Retina (tissue), 1 donor: ENCODE data around the gene PTPRN2.

Experiments used
- DNase-seq: peaks from one replicate; pipeline ENCODE4 v3.0.0-alpha.2; 2016

PTPRN2 gene

DNA sequence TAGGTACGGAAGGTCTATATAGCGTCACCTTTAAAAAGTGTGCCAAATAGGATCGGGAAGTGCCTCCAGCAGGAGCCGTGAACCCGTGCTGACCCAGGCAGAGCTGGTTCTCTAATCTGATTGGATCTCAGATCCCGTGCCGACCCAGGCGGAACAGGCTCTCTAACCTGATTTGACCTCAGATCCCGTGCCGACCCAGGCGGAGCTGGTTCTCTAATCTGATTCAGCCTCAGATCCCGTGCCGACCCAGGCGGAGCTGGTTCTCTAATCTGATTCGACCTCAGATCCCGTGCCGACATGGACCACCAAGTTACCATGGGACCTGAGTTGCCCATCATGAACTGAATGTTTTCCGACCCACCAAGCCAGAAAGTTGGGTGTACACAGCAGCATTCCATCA is 463.9 kb downstream of the PTPRN2 start:
- no peak for DNase-seq

DNA sequence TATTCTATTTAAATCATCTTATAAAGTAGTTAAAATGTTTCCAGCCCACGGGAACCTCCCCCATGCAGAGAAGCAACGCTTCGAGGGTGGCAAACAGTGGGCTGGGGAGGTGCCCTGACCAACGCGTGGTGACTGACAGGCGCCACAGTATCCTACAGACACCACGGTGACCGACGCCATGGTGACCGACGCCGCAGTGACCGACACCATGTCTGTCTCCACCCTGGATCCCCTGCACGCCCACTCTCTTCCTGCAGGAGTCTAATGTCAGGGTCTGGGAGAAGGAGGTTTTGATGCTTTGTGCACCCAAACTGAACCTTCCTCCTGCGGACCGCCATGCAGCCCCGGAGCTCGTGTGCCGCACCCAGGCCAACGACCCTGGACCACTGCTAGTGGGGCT is 464.4 kb downstream of the PTPRN2 start:
- no peak for DNase-seq

GRCh38 chr7:158121441-158122045 is 466.1 kb downstream of the PTPRN2 start:
- DNase-seq = no peak

DNA sequence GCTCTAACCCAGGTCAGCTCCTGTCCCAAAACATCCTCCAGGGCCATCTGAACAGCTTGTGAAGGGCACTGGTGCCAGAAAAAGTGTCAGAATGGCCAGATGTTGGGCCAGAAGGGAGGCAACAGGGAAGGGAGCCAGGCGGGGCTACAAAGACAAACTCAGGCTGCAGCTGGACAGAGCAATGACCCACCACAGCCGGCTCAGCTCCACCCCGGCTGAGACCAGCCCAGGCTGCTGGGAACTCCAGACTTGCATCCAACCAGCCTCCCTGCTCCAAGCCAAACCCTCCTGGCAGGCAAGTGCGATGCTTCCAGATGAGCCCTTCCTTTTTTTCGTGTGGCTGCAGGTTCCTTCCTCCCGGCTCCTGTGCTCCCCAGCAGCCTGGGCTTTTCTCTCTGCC is 466.9 kb downstream of the PTPRN2 start:
- no peak for DNase-seq

- DNase-seq = no peak
Measured at GRCh38 chr7:158120316-158120715, 467.3 kb downstream of the PTPRN2 start.

GRCh38 chr7:158117341-158118222 is 470.0 kb downstream of the PTPRN2 start:
- no peak for DNase-seq

GRCh38 chr7:158116235-158116634 is 471.4 kb downstream of the PTPRN2 start:
- no peak for DNase-seq

- no peak for DNase-seq
Measured at GRCh38 chr7:158114056-158114850, 473.4 kb downstream of the PTPRN2 start.

GRCh38 chr7:158113321-158114025 is 474.1 kb downstream of the PTPRN2 start:
- DNase-seq = no peak

DNA sequence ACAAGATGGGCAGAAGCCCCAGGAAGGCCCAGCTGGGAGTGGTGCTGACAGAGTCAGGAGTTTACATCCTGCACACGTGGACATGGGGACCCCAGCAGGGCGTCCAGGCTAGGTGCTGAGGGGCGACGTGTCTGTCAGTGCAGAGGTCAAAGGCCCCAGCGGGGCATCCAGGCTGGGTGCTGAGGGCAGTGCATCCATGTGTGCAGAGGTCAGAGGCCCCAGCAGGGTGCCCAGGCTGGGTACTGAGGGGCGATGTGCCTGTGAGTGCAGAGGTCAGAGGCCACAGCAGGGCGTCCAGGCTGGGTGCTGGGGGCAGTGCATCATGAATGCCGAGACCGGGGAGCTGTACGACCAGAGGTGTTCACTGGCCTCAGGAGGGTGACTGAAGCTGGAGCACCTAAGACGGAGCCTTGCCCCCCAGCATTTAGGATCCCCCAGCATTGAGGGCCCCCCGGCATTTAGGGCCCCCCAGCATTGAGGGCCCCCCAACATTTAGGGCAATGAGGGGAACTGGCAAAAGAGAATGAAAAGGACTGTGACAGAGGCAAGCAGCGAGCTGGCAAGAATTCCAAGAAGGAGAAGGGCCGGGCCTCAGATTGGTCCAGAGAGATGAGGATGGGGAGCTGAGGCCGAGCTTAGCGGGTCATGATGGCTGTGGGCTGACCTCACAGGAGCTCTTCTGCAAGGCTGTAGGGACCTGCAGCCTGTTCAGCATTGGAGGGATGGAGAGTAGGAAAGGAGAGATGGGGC is 474.9 kb downstream of the PTPRN2 start:
- no peak for DNase-seq

GRCh38 chr7:158111906-158112570 is 475.6 kb downstream of the PTPRN2 start:
- DNase-seq = no peak

DNA sequence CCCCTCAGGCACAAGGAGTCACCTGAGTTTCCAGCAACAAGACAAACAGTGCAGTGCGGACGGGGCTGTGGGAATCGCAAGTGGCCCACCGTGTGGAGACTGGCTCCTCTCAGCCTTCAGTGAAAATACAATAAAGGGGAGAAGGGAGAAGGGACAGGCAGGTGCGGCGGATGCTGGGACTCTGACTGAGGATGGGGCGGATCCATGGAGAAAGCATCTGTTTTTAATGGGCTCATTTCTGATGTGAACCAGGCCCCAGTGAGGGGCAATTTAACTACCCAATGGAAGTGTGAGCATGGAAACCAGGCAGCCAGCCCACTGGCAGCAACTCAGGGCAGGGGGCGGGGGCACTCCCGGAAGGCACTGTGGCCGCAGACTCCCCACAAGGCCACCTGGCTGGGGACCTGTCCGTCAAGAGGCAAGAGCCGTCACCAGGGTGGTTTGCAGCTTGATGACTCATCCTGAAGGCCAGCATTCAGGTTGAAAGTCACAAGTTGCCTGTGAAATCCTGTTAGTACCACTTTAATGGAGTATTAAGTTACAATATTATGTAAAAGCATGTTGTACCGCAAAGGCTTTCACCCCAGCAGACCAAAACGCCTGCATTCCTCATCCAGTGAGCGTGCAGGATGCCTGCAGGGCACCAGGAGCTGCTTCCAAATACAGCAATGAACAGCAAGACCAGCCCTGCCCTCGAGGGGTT is 476.4 kb downstream of the PTPRN2 start:
- no peak for DNase-seq

DNA sequence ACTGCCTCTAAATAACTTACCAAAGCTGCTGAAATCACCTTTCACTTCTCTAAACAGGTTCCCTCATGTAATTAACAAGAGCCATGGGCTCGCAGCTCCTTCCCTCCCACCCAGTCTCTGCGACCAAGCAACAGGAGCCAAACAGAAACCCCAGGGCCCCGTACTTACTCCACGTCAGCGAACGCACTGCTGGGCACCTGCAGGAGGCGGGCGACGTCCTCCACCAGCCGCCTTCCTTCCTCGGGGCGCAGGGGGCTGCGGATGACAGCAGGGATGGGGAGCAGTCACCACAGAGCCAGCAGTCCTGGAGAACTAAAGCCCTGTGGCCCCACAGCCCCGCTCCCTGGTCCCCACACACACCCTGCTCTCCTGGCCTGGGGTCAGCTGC is 477.0 kb downstream of the PTPRN2 start:
- DNase-seq = no peak

DNA sequence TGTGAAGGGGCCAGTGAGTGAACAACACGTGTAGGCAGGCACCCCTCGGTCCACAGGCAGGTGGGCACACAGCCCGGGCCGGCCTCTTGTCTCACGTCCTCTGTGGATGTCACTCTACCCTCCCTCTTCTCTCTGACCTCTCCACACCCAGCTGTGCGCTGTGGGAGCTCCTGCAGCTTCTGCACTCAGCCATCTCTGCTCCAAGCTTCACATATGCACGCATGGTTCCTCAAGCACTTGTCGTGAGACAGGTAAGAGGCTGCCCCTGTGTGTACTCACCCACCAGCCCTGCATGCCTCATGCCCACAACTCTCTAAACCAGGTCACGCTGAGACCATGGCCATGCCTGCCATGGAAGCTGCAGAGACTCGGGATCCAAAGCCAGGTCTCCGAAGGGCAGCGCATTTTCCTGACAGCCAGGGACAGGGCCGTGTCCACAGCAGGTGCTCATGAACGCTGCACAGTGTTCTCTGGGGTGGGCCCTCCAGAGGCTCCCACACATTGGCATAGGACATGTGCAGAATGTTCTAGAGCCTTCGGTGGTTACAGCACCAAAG is 477.5 kb downstream of the PTPRN2 start:
- DNase-seq = no peak

- DNase-seq = no peak
Measured at GRCh38 chr7:158109364-158110033, 478.1 kb downstream of the PTPRN2 start.

DNA sequence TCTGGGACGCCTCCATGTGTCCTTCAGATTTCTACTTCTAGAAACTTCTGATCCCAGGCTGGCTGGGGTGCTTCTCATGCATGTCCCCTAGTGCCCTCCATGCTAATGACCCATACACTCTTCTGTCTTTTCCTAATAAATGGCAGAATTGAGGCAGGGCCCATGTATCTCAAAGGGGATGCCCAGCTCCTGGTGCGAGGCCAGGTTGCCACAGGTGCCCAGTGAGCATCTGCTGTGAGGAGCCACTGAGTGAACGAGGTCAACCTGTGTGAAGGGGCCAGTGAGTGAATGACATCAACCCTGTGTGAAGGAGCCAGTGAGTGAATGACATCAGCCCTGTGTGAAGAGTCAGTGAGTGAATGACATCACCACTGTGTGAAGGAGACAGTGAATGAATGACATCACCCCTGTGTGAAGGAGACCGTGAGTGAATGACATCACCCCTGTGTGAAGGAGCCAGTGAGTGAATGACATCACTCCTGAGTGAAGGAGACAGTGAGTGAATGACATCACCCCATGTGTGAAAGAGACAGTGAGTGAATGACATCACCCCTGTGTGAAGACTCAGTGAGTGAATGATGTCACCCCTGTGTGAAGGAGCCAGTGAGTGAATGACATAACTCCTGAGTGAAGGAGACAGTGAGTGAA is 478.9 kb downstream of the PTPRN2 start:
- DNase-seq = no peak

- DNase-seq = no peak
Measured at GRCh38 chr7:158107806-158108205, 479.8 kb downstream of the PTPRN2 start.

- DNase-seq = no peak
Measured at GRCh38 chr7:158106272-158106671, 481.4 kb downstream of the PTPRN2 start.

DNA sequence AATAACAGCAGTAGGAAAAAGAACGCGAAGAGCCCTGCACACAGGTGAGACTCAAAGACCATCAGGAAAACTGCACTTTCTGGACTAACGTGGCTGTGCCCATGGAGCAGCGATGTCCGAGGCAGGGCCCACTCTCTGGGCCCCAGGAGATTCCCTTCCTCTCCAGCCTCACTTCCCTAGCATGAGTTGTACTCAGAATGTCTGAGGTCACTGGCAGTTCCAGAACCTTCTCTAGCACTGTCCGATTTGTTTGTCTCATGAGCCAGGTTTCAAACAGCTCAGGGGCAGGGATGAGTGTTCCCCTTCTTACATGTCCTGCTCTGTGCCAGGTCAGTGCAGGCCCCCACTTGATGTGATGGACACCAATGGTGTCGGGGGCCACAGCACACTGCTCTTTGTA is 484.2 kb downstream of the PTPRN2 start:
- DNase-seq = no peak

GRCh38 chr7:158102897-158103296 is 484.7 kb downstream of the PTPRN2 start:
- no peak for DNase-seq
